Measurements from ENCODE around the gene VIT.
"Not testable (repeated sequence)": the region's sequence is repeated elsewhere in the genome, so short reads cannot be mapped to it uniquely, and the experiment has no call there.

VIT gene

DNA sequence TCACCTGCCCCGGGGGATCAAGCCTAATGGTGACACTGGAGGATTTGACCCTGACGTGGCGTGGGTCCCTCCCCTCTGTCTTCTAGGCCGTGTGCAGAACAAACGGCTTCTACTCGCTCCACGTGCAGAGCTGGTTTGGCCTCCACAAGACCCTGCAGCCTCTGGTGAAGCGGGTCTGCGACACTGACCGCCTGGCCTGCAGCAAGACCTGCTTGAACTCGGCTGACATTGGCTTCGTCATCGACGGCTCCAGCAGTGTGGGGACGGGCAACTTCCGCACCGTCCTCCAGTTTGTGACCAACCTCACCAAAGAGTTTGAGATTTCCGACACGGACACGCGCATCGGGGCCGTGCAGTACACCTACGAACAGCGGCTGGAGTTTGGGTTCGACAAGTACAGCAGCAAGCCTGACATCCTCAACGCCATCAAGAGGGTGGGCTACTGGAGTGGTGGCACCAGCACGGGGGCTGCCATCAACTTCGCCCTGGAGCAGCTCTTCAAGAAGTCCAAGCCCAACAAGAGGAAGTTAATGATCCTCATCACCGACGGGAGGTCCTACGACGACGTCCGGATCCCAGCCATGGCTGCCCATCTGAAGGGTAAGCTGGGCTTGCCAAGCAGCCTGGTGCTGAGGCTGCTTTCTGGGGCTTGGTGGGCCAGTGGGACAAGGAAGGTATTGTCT lies 112.0 kb downstream of the VIT start:
- DNase-seq: no peak

DNA sequence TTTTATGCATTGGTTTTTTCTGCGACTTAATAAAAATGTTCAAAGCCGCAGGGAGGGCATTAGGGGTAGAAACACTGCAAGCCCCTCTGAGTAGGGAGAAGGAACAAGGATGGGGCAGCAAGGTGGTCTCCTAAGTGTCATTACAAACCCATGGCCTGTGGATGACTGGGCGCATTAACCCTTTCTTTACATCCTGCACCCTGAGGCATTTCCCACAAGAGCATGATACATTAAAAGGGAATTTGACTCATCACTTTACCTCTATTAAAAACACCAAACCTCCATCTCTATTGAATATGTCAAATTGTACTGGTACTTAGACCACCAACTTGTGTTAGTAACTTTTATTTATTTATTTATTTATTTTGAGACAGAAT lies 112.5 kb downstream of the VIT start:
- no peak for DNase-seq

DNA sequence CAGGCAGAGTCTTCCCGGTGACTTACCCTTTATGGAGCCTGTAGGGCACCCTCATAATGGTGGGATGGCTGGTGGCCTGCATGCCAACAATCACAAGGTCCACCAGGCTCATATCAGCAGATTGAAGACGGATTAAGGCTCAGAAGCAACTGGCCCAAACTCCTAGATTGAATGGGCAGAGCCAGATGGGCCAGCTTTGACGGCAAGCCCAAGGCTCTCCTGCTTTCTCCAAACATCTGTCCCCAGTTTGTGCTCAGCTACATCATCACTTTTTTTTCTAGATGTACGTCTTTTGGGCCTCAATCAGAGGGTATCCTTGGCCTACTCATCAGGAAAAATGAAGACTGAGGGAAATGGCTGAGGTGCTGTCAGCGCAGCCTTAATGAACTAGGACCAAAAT lies 114.6 kb downstream of the VIT start:
- no peak for DNase-seq

DNA sequence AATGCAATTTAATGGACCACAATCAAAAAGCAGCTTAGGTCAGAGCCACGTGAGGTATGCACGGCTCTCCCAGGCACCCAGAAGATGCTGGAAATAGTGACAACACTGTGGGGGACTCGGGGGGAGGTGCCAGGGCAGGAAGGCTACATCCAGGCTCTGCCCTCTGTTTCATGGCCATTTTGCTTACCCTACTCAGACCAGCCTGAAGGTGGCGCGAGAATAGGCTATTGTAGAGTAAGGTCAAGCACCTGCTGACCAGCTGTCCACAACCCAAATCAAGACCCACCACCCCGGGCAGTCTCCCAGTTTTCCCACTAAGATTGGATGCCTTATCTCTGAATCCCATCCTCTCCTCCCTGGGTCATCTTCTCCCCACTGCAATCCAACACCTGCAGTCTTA lies 115.7 kb downstream of the VIT start:
- DNase-seq: no peak

DNA sequence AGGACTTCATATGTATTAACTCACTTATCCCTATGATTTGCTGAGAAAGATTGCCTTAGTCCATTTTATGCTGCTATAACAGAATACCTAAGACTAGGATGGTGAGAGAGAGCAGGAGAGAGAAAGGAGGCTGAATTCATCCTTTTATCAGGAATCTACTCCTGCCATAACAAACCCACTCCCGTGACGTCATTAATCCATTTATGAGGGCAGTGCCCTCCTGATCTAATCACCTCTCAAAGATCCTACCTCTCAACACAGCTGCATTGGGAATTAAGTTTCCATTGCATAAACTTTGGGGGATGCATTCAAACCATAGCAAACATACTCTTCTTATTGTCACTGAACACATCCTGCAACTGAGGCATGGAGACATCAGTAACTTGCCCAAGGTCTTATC lies 122.0 kb downstream of the VIT start:
- no peak for DNase-seq

DNA sequence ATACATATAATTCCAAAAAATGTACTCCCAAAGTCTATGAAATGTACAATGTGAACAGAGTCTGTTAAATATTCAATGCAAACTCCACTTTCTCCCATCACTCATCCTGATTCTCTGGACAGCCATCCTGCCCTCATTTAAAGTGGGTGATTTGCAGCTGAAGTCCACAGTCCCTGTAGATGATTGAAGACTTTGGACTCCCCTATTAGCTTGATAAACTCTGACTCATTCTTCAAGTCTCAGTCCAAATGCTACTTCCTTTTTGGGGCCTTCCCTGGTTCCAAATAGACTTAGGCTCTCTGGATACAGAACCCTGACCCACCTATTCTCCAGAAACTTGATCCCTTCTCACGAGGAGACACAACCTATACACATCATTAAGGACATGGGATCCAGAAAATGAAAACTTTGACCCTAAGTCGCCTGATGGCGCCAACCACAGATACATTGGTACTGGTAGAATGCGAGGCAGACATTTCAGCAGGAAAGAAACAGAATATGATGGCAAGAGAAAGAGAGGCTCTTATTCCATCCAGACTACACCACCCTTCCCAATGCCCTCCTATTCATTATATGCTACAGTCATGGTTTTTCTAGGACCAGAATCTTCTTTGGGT lies 122.7 kb downstream of the VIT start:
- DNase-seq: no peak

DNA sequence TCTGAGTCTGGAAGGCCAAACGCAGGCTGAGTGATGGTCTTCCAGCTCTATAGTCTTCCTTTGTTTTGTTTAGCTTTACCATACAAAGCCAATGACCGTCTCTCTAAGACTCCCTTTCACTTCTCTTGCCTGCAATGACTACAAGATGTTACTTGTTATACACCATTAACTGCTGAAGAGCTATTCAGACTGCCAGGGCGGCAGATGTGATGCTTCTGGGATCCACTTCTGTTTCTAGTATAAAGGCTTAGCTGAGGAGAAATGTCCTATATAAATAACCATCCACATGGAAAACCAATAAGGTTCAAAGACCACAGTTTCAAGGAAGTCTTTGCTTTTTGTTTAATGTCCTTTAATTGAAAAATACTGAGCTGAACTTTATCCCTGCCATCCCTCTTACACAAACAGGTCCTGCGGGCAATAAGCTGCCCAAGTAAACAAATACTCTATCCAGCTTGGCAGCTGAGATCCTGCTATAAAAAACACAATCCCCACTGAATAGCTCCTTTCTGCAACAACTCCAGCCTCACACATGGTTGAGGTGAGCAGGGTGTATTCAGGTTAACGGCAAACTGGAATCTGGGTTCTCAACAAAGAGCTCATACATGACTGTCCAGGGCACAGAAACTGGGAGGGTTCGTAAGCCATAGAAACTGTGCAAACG lies 124.6 kb downstream of the VIT start:
- no peak for DNase-seq

DNA sequence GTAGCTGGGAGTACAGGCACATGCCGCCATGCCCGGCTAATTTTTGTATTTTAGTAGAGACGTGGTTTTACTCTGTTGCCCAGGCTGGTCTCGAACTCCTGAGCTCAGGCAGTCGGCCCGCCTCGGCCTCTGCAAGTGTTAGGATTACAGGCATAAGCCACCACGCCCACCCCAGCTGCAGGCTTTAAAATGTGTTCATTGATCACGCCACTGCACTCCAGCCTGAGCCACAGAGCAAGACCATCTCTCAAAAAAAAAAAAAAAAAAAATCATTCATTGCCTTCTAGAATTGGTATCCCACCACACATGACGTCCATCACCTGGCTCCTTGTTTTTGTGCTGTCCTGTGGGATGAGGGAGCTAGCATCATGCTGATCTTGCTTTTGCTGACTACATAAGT lies 127.4 kb downstream of the VIT start:
- DNase-seq: no peak

DNA sequence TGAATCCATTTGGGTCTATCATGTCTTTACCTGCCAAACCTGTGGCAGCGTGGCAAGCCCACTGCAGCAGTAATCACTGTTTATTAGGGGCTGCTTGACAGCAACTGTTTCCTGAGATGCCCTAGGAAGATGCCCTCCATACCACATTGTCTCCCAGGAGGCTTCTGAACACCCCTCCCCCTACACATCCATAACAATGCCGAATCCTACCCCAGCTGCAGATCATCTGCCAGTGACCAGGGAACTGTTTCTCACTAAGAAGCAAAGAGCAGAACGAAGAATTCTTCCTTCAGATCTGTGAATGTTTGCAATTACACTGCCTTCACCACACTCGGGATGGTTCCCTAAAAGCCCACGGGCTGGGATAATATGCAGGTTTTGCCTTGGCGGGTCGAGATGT lies 127.8 kb downstream of the VIT start:
- no peak for DNase-seq

DNA sequence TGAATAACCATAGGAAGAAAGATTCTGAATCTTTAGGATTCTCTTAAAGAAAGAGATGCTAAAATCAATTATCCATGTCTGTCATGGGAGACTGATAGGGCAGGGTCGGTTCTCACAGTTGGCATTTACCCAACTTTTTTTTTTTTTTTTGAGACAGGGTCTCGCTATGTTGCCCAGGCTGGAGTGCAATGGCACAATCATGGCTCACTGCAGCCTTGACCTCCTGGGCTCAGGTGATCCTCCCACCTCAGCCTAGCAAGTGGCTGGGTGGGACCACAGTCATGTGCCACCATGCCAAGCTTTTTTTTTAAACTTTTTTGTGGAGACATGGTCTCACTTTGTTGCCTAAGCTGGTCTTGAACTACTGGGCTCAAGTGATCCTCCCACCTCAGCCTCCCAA lies 128.2 kb downstream of the VIT start:
- not testable (repeated sequence) for DNase-seq

DNA sequence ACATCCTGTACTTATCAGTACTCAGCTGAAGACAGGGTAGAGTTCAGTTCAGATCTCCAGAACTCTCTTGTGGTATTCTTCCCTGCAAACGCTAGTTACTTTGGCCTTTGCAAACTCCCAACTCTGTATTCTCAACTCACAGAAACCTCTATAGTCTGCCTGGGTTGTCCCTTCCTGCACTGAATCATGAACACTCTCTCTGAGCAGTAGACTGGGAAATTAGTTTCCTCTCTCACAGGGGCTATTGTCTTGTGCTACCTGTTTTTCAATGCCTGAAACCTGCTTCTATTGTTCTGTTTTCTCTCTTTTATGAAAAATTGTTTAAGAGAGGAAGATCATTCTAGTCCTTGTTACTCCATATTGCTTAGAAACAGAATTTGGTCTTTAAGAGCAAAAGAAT lies 134.7 kb downstream of the VIT start:
- no peak for DNase-seq

DNA sequence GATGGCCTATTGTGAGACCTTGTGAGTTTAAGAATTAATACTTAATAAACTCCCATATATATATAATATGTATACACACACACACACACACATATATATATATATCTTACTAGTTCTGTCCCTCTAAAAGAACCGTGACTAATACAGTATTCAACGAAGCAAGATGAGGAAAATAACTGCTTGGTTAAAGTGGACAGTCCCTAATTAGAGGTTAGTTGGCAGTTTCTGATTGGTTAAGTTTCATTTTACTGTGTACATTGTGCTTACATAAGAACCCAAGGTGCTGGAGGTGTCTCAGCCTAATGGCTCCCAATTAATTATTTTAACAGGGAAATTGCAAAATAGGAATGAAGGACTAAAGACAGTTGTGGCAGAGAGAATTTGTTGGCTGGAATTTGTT lies 137.7 kb downstream of the VIT start:
- no peak for DNase-seq

DNA sequence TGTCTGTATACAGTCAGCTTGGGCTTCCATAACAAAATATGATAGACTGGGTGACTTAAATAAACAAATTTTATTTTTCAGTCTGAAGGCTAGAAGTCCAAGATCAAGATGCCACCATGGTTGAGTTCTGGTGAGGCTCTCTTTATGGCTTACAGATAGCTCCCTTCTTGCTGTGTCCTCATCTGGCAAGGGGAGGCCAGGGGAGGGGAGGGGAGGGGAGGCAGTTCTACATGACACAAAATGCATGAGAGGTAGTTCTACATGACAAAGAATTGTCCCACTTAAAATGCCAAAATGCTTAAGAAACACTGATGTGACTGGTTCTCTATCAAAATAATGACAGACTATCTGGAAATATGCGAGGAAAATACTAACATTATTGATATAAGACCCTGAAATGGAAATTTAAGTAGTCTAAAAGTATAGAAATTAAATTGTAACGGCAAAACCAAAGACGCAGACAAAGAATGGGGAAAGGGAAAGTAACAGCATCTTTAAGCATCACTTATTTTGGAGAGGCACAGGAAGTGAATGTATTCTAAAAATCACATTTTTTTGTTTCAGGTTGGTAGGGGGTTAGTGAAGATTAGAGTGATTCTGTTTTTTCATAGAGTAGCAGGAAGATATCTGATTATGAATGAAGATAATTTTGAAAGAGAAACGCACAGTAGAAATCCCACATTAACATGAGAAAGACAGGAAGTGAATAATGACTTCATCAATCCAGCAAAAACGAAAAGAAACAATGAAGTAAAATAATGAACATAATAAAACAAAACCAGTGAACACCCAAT lies 138.4 kb downstream of the VIT start:
- DNase-seq: no peak

DNA sequence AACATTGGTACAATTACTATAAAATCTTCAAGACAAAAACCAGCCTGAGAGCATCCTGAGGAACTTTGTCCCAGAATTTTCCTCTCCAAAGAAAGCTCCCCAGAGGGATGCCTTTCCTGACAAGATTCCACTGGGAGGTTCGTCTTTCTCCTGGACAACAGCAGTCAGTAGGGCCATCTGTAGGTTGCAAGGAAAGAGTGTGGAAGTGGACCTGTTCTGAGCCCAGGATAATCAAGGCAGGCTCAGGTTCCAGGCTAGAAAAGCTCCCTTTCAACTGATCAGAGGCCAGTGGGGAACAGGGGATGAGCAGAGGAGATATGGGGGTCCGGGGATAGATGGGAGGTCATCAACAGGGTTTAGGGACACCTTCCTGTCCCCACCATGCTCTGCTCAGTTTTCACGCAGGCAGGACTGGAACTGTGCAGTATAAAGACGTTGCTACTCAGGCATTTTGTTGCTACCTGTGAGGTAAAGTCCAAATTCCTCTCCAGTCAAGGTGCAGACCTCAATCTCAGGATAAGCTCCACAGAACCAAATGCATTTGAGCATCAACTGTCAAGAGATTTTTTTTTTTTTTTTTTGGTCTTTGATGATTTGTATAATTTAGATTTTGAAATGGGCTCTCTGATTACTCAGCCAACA lies 143.6 kb downstream of the VIT start:
- no peak for DNase-seq

DNA sequence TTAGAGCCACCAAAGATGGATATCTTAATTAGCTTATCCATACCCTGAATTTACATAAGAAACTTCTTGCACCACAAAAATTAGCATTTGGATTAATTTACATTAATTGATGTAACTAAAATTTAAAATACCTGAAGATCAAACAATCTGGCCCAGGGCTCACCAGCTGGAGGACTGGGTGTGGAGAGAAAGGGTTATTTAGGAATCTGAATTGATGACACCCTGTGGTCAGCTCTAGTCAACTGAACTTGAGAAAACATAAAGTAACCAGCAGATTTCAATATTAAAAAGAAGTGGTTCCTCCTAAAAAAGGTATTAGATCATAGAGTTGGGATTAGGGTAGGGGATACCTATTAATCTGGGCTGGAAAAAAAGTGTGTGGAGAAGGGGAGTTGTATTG lies 147.3 kb downstream of the VIT start:
- no peak for DNase-seq

DNA sequence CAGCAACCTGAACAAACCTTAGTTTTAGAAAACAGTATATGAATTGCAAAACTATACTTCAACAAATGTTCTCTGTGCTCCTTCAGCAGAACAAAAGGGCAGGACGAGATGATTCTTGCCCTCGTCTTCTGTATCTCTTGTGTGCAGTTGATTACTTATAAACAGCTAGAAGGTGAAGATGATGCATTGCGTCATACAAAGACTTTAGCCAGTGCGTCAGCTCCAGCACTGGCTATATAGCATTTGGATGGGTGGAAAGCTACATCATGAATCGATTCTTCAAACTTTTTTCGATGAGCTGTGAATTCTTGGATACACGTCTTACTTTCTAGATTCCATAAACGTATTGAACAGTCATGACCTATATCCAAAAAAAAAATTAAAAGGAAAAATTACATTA lies 152.8 kb downstream of the VIT start:
- no peak for DNase-seq

DNA sequence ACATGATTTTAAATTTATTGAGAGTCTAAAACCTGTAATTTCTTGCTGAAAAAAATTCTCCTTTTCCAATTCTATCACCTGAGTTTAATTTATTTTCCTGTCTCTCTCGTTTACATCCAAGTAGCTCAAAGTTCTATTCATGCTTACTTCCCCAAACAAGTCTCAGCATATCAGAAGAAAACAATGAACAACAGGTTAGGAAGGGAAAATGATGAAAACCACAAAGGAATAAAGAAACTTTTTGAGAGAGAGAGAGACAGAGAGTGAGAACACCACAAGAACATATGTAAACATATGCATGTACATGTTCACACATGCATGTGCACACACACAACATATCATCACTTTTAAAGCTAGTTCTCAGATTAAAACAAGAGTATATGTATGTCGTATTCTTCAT lies 157.7 kb downstream of the VIT start:
- DNase-seq: no peak

DNA sequence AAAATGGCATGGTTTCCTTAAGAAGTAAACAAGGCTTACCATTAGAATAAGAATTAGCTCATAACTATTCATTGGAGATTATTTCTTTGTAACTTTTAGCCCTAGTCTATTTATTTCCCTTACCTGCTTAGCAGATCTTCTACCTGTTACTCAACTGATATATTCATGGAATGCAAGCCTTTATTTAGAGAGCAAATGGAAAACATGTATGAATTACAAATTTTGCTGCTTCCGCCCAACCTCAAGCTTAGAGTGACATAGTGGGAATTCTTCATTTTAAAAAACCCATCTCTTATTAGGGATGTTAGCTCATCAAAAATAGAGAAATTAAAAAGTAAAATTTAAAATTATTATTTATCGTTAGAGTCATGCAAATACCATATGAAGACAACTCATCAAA lies 158.9 kb downstream of the VIT start:
- DNase-seq: no peak

DNA sequence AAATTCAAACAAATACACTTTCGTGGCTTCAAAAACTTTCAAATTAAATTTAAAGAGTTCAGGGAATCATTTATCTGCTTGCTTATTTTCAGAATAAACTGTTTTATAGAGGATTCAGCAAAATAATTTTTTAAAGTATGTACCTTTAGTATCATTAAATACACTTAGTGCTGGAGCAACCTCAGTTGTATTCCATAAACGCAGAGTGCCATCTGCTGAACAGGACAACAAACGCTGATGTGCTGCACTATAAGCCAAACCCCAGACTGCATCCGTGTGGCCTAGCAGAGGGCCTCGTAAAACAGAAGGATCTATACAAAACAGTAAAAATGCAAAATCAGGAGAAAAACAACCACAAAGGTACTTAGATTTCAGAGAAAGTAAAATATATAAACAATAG lies 161.2 kb downstream of the VIT start:
- no peak for DNase-seq

DNA sequence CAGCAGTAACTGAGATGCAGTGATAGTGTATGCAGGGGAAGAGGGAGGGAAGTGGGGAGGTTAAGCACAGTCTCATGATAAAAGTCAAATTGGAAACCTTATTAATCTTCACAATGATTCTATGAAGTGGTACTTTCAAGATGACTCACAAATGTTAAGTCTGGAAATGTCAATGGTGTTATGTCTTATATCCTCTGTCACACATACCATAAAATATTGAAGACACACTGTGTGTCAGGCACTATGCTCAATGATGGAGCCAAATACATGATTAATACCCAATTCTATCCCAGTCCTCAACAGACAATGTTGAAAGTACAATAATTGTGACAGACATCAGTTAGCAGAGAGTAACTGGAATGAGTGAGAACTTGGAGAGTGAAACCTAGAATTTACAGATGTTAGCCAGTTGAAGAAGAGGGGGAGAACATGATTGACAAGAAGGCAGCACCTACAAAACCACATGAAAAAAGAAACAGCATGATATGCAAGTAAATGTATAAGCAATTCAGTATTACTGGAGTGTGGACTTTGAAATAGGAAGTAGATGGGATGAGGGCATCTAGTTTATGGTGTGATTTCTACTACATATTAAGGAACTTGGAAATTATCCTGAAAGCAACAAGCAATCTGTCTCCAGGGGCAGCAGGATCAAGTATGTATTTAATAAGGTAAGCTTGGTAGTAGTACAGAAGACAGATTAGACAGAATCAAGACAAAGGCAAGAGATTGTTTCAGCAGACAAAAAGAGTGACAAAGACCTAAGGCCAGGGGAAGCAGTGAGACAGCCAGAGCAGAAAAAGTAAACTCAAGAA lies 162.3 kb downstream of the VIT start:
- DNase-seq: no peak

DNA sequence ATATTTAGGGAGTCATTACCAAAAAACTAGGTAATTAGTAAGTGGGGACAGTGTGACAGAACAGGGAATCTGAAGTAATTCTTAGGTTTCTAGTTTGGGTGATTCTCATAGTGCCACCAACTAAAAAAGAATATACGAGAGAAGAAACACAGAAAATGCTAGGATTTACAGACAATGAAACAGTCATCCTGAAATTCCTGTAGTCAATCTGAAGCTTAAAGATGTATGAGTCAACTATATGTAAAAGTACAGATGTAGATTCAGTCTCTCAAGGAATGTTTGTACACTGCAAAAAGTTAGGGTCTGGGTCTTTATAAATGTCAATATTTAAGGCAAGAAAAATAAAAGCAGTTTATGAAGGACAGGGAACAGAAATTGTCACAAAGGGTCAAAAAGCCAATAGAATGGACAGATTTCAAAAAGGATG lies 162.9 kb downstream of the VIT start:
- DNase-seq: no peak

DNA sequence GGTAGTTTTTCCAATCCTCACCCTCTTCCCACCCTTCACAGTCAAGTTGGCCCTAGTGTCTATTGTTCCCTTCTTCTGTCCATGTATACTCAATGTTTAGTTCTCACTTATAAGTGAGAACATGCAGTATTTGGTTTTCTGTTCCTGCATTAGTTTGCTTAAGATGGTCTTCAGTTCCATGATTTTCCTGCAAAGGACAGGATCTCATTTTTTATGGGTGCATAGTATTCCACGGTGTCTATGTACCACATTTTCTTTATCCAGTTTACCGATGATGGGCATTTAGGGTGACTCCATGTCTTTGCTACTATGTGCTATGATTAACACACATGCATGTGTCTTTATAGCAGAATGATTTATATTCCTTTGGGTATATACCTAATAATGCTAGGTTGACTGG lies 165.4 kb downstream of the VIT start:
- DNase-seq: no peak
